Loucy (cell line): Measurements from ENCODE around the gene MTREX.

Experiments
- H2AFZ ChIP-seq: fragments of 200-600 bp; sonication (generic); 2 replicates; pipeline ENCODE4 v1.6.0; 2016; ENCODE audit warnings: antibody characterized with exemption, mild to moderate bottlenecking, low read length, moderate library complexity
- H3F3A ChIP-seq: fragments of 200-600 bp; 2 replicates; pipeline ENCODE4 v1.6.0; 2016; ENCODE audit warnings: antibody characterized with exemption, low read depth, mild to moderate bottlenecking
- H3K27me3 ChIP-seq: fragments of 200-600 bp; sonication (generic); 2 replicates; pipeline ENCODE4 v1.6.1; 2014; ENCODE audit warnings: low read length, mild to moderate bottlenecking; ENCODE audit not compliant: insufficient read depth, poor library complexity, severe bottlenecking
- H3K36me3 ChIP-seq: fragments of 200-600 bp; sonication (generic); 2 replicates; pipeline ENCODE4 v1.6.1; 2016; ENCODE audit warnings: low read length; ENCODE audit not compliant: insufficient read depth
- H3K4me1 ChIP-seq: fragments of 200-600 bp; sonication (generic); 2 replicates; pipeline ENCODE4 v1.5.1; 2014; ENCODE audit warnings: low read length, mild to moderate bottlenecking; ENCODE audit not compliant: insufficient read depth, poor library complexity, severe bottlenecking
- H3K4me2 ChIP-seq: fragments of 200-600 bp; sonication (generic); 2 replicates; pipeline ENCODE4 v1.6.0; 2014; ENCODE audit warnings: antibody characterized with exemption, low read length, low read depth, mild to moderate bottlenecking; ENCODE audit not compliant: poor library complexity, severe bottlenecking
- H3K4me3 ChIP-seq: fragments of 200-600 bp; sonication (generic); 2 replicates; pipeline ENCODE4 v1.5.1; 2014; ENCODE audit warnings: low read length, mild to moderate bottlenecking, mixed read lengths; ENCODE audit not compliant: poor library complexity, severe bottlenecking
- H3K79me2 ChIP-seq: fragments of 200-600 bp; sonication (generic); 2 replicates; pipeline ENCODE4 v1.6.1; 2014; ENCODE audit warnings: low read length; ENCODE audit not compliant: insufficient read depth
- H3K9ac ChIP-seq: fragments of 200-600 bp; sonication (generic); 2 replicates; pipeline ENCODE4 v1.6.0; 2014; ENCODE audit warnings: mild to moderate bottlenecking, low read depth, low read length, moderate library complexity; ENCODE audit not compliant: poor library complexity, severe bottlenecking
- H3K9me2 ChIP-seq: fragments of 200-600 bp; sonication (generic); replicated peaks from 2 replicates; pipeline ENCODE4 v1.6.1; 2016; ENCODE audit warnings: low read depth, low read length, mixed read lengths
- H3K9me3 ChIP-seq: fragments of 200-600 bp; sonication (generic); 2 replicates; pipeline ENCODE4 v1.6.1; 2014; ENCODE audit warnings: mild to moderate bottlenecking, antibody characterized with exemption, low read length, low read depth; ENCODE audit not compliant: insufficient read depth
- H4K20me1 ChIP-seq: fragments of 200-600 bp; sonication (generic); 2 replicates; pipeline ENCODE4 v1.6.0; 2014; ENCODE audit warnings: antibody characterized with exemption, low read length, mild to moderate bottlenecking; ENCODE audit not compliant: insufficient read depth, poor library complexity, severe bottlenecking
- CTCF ChIP-seq: fragments of 200-600 bp; sonication (generic); conservative IDR thresholded peaks from 2 replicates; pipeline ENCODE4 v1.5.1; 2014; ENCODE audit warnings: mild to moderate bottlenecking, antibody characterized with exemption, low read length
- EZH2phosphoT487 ChIP-seq: fragments of 200-600 bp; IDR thresholded peaks from 2 replicates; pipeline ENCODE4 v1.6.1; 2018; ENCODE audit warnings: antibody characterized with exemption, mild to moderate bottlenecking, moderate library complexity, borderline replicate concordance

MTREX gene

GRCh38 chr5:55371145-55371544 lies 63.4 kb downstream of the MTREX start:
- Histone ChIP-seq H3K4me1 (no peaks in the 10 kb centered on the region), H3K36me3 (peaks cover 77% of the 10 kb centered on the region; the same call in 1 of the 2 replicates), H3K79me2 (no peaks in the 10 kb centered on the region), H4K20me1 (no peaks in the 10 kb centered on the region), H3K9ac (no peak overlapping the region), H2AFZ (no peak overlapping the region), H3K4me2 (no peak overlapping the region), H3K9me3 (peaks cover 10% of the 10 kb centered on the region; the same call in 1 of the 2 replicates), H3K27me3 (no peaks in the 10 kb centered on the region), H3K4me3 (no peak overlapping the region), H3K9me2 (no peaks in the 10 kb centered on the region), H3F3A (no peaks in the 10 kb centered on the region)
- TF ChIP-seq EZH2phosphoT487, result no peak
- no peak for TF ChIP-seq CTCF

- peaks cover 72% of the 10 kb centered on the region; the same call in 1 of the 2 replicates for H3K36me3 ChIP-seq
These were observed 64.5 kb downstream of the MTREX start for GRCh38 chr5:55372130-55372925.

GRCh38 chr5:55377810-55378209 lies 70.0 kb downstream of the MTREX start:
- Histone ChIP-seq H3K4me3 (no peak overlapping the region), H3K9me2 (no peaks in the 10 kb centered on the region), H3K9ac (no peak overlapping the region), H3K4me2 (no peak overlapping the region), H3K79me2 (no peaks in the 10 kb centered on the region), H3K36me3 (peaks cover 80% of the 10 kb centered on the region), H3F3A (no peaks in the 10 kb centered on the region), H2AFZ (no peak overlapping the region), H4K20me1 (no peaks in the 10 kb centered on the region), H3K27me3 (no peaks in the 10 kb centered on the region), H3K4me1 (no peaks in the 10 kb centered on the region), H3K9me3 (peaks cover 5% of the 10 kb centered on the region; the same call in 1 of the 2 replicates)
- no peak for TF ChIP-seq CTCF
- TF ChIP-seq EZH2phosphoT487, result no peak

More at GRCh38 chr5:55372130-55372925, 64.5 kb downstream of the MTREX start:
- Histone ChIP-seq H3K4me3 (no peak overlapping the region), H3K9me2 (no peaks in the 10 kb centered on the region), H3K79me2 (no peaks in the 10 kb centered on the region), H3K9me3 (peaks cover 10% of the 10 kb centered on the region; the same call in 1 of the 2 replicates), H3K9ac (no peak overlapping the region), H4K20me1 (no peaks in the 10 kb centered on the region), H3F3A (no peaks in the 10 kb centered on the region), H3K4me1 (no peaks in the 10 kb centered on the region), H2AFZ (no peak overlapping the region), H3K27me3 (no peaks in the 10 kb centered on the region), H3K4me2 (no peak overlapping the region)
- no peak for TF ChIP-seq EZH2phosphoT487
- TF ChIP-seq CTCF, result no peak
